ES-I3 (cell line): ENCODE measurements around the gene GRIN2A.

Experiments used
- H3K36me3 ChIP-seq: 2 replicates; pipeline ENCODE4 v1.6.1; 2013; ENCODE audit warnings: mild to moderate bottlenecking, low read length, control low read depth, moderate library complexity; ENCODE audit not compliant: insufficient read depth
- H3K4me1 ChIP-seq: 2 replicates; pipeline ENCODE4 v1.6.1; 2013; ENCODE audit warnings: mild to moderate bottlenecking, control low read depth, low read length; ENCODE audit not compliant: insufficient read depth
- H3K9ac ChIP-seq: 2 replicates; pipeline ENCODE4 v1.6.1; 2013; ENCODE audit warnings: low read depth, mild to moderate bottlenecking, low read length, moderate library complexity
- H3K9me3 ChIP-seq: 2 replicates; pipeline ENCODE4 v1.6.1; 2013; ENCODE audit warnings: mild to moderate bottlenecking, low read length, moderate library complexity; ENCODE audit not compliant: control insufficient read depth, insufficient read depth

The GRIN2A gene

DNA sequence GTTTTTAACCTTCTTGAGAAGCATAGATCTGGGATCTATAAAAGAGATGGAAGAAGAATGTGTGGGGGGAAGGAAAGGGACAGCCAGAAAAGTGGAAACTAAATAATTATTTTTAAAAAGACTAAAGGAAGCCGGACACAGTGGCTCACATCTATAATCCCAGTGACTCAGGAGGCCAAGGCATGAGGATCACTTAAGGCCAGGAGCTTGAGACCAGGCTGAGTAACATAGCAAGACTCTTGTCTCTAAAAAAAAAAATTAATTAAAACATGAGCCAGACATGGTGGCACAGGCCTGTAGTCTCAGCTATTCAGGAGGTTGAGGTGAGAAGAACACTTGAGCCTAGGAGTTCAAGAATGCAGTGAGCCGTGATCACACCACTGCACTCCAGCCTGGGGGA, 335.1 kb downstream of the GRIN2A start:
- Histone ChIP-seq H3K9me3 (no peaks in the 10 kb centered on the region), H3K9ac (no peak overlapping the region), H3K36me3 (no peaks in the 10 kb centered on the region), H3K4me1 (no peaks in the 10 kb centered on the region)

- Histone ChIP-seq H3K9me3 (no peaks in the 10 kb centered on the region), H3K9ac (no peak overlapping the region), H3K4me1 (no peaks in the 10 kb centered on the region), H3K36me3 (no peaks in the 10 kb centered on the region)
Measured at GRCh38 chr16:9846362-9847099, 335.7 kb downstream of the GRIN2A start.

- Histone ChIP-seq H3K4me1 (no peaks in the 10 kb centered on the region), H3K9me3 (no peaks in the 10 kb centered on the region), H3K36me3 (no peaks in the 10 kb centered on the region), H3K9ac (no peak overlapping the region)
Measured at GRCh38 chr16:9845661-9846361, 336.4 kb downstream of the GRIN2A start.

DNA sequence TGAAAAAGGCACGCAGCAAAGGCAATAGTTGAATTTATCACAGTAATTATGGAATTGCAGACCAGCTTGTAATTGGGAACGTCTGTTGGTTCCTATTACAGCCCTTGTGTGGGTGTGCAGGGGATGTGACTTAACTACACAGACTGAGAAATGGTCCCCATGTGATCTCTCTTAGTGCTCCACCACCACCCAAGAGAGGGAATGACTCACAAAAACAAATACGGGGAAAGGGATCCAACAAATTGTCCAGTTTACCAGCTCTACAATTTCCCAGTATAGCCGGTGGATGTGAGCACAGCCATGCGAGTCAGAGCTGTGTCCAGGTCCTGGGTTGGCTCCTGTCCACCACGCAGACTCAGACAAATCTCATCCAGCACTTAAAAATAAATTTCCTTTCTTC, 337.9 kb downstream of the GRIN2A start:
- H3K9ac ChIP-seq = no peak overlapping the region
- no peaks in the 10 kb centered on the region for H3K36me3 ChIP-seq
- H3K4me1 ChIP-seq = no peaks in the 10 kb centered on the region
- H3K9me3 ChIP-seq = no peaks in the 10 kb centered on the region

- Histone ChIP-seq H3K36me3 (no peaks in the 10 kb centered on the region), H3K4me1 (no peaks in the 10 kb centered on the region), H3K9me3 (no peaks in the 10 kb centered on the region), H3K9ac (no peak overlapping the region)
Measured at GRCh38 chr16:9843424-9844018, 338.7 kb downstream of the GRIN2A start.

- Histone ChIP-seq H3K4me1 (peaks cover 16% of the 10 kb centered on the region), H3K9ac (no peak overlapping the region), H3K9me3 (no peaks in the 10 kb centered on the region), H3K36me3 (no peaks in the 10 kb centered on the region)
Measured at GRCh38 chr16:9840761-9841665, 341.2 kb downstream of the GRIN2A start.

- H3K4me1 ChIP-seq = peaks cover 16% of the 10 kb centered on the region
- no peaks in the 10 kb centered on the region for H3K9me3 ChIP-seq
- no peak overlapping the region for H3K9ac ChIP-seq
- no peaks in the 10 kb centered on the region for H3K36me3 ChIP-seq
Measured at GRCh38 chr16:9837481-9837880, 344.7 kb downstream of the GRIN2A start.

- Histone ChIP-seq H3K36me3 (no peaks in the 10 kb centered on the region), H3K4me1 (peaks cover 16% of the 10 kb centered on the region), H3K9me3 (no peaks in the 10 kb centered on the region), H3K9ac (no peak overlapping the region)
Measured at GRCh38 chr16:9836118-9836736, 346.0 kb downstream of the GRIN2A start.

DNA sequence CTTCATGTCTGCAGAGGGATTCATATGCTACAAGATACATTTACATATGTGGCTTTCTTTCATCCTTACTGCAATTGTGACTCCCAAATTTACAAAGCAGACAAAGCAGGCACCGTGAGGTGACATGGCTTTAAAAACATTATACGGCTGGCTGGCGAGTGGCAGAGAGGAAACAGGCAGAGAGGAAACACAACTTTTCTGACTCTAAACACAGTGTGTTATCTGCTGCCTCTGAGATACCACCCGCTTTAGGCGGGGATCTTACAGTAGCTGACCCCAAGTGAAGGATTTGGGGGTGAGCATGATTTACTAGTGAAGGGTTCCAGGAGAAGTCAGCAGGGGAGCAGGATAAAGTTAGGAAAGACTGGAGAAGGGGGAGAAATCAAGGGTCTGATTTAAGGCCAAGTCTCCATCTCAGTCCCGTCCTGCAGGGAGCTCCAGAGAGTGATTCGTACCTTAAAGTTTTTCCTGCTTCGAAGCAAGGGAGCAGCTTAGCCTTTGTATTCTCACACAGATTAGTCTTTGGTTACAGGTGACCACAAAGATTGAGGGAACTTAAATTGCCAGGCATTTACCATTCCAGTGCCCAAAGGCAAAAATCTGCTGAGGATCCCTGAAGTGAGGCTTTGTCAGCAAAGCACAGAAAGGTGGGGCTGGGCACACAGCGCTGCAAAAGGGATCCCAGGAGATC, 355.0 kb downstream of the GRIN2A start:
- Histone ChIP-seq H3K4me1 (peaks cover 23% of the 10 kb centered on the region), H3K9me3 (no peaks in the 10 kb centered on the region), H3K9ac (peak overlapping the region; percentile 20; the same call in 1 of the 2 replicates), H3K36me3 (no peaks in the 10 kb centered on the region)

GRCh38 chr16:9826656-9827055, 355.6 kb downstream of the GRIN2A start:
- no peaks in the 10 kb centered on the region for H3K36me3 ChIP-seq
- H3K9me3 ChIP-seq = no peaks in the 10 kb centered on the region
- peak overlapping the region; percentile 20; the same call in 1 of the 2 replicates for H3K9ac ChIP-seq
- peaks cover 28% of the 10 kb centered on the region for H3K4me1 ChIP-seq

GRCh38 chr16:9824200-9825068, 357.8 kb downstream of the GRIN2A start:
- H3K36me3 ChIP-seq = no peaks in the 10 kb centered on the region
- H3K9me3 ChIP-seq = no peaks in the 10 kb centered on the region
- peaks cover 45% of the 10 kb centered on the region for H3K4me1 ChIP-seq
- no peak overlapping the region for H3K9ac ChIP-seq

DNA sequence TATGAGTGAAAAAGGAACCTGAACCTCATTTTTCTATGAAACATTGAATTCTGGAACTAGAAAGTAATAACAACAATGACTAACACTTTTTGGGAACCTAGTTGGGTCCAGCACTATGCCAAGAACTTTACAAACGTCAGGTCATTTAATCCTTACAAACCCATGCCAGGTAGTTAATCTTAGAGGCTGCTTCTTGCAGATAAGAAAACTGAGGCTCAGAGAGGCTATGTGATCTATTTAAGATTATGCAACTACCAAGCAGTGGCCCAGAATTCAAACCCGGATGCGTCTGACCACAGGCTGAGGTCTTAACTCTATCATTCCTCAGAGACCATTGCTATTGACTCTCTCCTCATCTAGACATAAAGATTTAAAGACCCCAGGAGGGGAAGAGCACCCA, 358.7 kb downstream of the GRIN2A start:
- no peaks in the 10 kb centered on the region for H3K9me3 ChIP-seq
- no peak overlapping the region for H3K9ac ChIP-seq
- no peaks in the 10 kb centered on the region for H3K36me3 ChIP-seq
- H3K4me1 ChIP-seq = peaks cover 45% of the 10 kb centered on the region

DNA sequence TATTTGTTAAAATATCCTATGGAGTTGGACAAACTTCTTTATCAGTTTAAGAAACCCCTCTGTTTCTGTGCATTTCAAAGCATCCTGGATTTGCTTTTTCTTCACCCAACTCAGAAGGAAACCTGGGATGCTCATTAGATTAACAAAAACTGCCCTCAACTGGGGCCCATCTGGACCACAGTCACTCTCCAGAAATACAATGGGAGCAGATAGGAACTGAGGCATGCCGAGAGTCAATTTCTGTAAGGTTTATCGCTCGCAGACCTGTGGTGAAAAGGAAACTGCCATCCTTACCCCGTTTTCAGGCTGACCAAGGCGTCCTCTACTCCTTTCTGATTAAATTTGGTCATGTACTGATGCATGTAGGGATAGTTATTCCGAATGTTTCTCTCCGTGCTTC, 360.3 kb downstream of the GRIN2A start:
- Histone ChIP-seq H3K4me1 (peaks cover 35% of the 10 kb centered on the region), H3K36me3 (no peaks in the 10 kb centered on the region), H3K9ac (no peak overlapping the region), H3K9me3 (no peaks in the 10 kb centered on the region)
